Gastroesophageal sphincter (tissue), 4 donors: Measurements from ENCODE around the gene TEX28. TPM values are rescaled to one million over a fixed set of nuclear protein-coding genes. Genes with fewer than 3 reads are reported as not detected.

ENCODE experiments used
- ATAC-seq: fragments of 150-250 bp; one replicate; pipeline ENCODE4 v1.9.1; 2016; ENCODE audit warnings: mild to moderate bottlenecking, moderate library complexity
- H3K27ac ChIP-seq, 4 donors: fragments of 200-600 bp; sonication (generic) in 3 of 4; 1 replicate in 3 of 4; 2 replicates in 1 of 4; pipeline ENCODE4 v1.5.1; 2016 to 2019
- H3K27me3 ChIP-seq: fragments of 200-600 bp; sonication (generic); one replicate; pipeline ENCODE4 v1.5.1; 2019
- H3K36me3 ChIP-seq, 2 donors: fragments of 200-600 bp; sonication (generic); one replicate each; pipeline ENCODE4 v1.5.1; 2019; ENCODE audit warnings: control low read depth in 1 of 2
- H3K4me1 ChIP-seq, 3 donors: fragments of 200-600 bp; sonication (generic); 1 replicate in 2 of 3; 2 replicates in 1 of 3; pipeline ENCODE4 v1.5.1; 2016 to 2019; ENCODE audit warnings: control low read depth in 2 of 3
- H3K4me3 ChIP-seq, 2 donors: fragments of 200-600 bp; sonication (generic); one replicate each; pipeline ENCODE4 v1.5.1; 2019; ENCODE audit warnings: mild to moderate bottlenecking in 1 of 2, moderate library complexity in 1 of 2
- H3K9me3 ChIP-seq, 3 donors: fragments of 200-600 bp; sonication (generic); one replicate each; pipeline ENCODE4 v1.5.1; 2017 to 2019; ENCODE audit warnings: control low read depth in 2 of 3
- EP300 ChIP-seq: sonication (generic); formaldehyde crosslinking; IDR thresholded peaks from one replicate; pipeline ENCODE4 v1.6.1; 2017; ENCODE audit warnings: antibody characterized with exemption, mild to moderate bottlenecking
- POLR2A ChIP-seq, 2 donors: fragments of 450-650 bp; IDR thresholded peaks; one replicate each; pipeline ENCODE4 v1.6.1; 2017; ENCODE audit warnings: antibody characterized with exemption in 2 of 2, mild to moderate bottlenecking in 2 of 2, moderate library complexity in 1 of 2
- POLR2AphosphoS5 ChIP-seq: sonication (generic); formaldehyde crosslinking; IDR thresholded peaks from one replicate; pipeline ENCODE4 v1.6.1; 2017; ENCODE audit warnings: antibody characterized with exemption
- WGBS, 2 donors: methylation state at CpG; one replicate each; pipeline ENCODE4 v1.1.5; 2018; ENCODE audit warnings: low coverage in 1 of 2; 5-methylcytosine and 5-hydroxymethylcytosine counted together
- total RNA-seq, 4 donors: library from RNA; depleted of rRNA; stranded (reverse); fragments of >200 nt; gene quantifications; one replicate each; pipeline ENCODE4 v1.1.0, GENCODE V29; 2016
- TF ChIP-seq, protein P1 (sequence below), 4 experiments: fragments of 200-600 bp in 2 of 4; fragments of 450-650 bp in 2 of 4; sonication (generic) in 1 of 4; IDR thresholded peaks; one replicate each; pipeline ENCODE4 v1.5.1; 2017 to 2019; ENCODE audit warnings: antibody characterized with exemption in 4 of 4, mild to moderate bottlenecking in 2 of 4, moderate library complexity in 2 of 4

TEX28 gene
- total RNA-seq, 4 donors from 2014 or later, result not detected

DNA sequence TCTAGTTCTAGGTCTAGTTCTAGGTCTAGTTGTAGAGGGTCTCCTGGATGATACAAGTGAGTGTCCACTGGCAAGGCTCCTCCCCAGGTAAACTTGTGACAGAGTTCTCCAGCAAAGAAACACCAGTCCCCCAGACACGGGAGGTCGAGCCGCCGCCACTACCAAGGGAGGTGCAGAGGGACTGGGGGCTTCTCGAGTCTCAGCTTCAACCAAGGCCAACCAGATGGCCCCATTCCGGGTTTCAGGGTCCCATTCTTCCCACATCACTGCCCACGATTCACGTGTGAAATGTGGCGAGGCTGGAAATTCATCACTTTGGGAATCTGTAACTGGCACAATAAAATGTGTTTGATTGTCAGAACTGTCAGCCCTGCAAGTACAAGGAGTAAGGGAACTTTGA, 38.2 kb upstream of the TEX28 start:
- H3K4me3 ChIP-seq, result no peak overlapping the region
- no peak for ATAC-seq
- no CpG with 5 or more reads among the region's 9 CpGs for WGBS, 2 donors
- no peaks in the 10 kb centered on the region for H3K27me3 ChIP-seq
- no peaks in the 10 kb centered on the region for H3K36me3 ChIP-seq
- H3K4me1 ChIP-seq, result no peaks in the 10 kb centered on the region
- no peak overlapping the region for H3K27ac ChIP-seq
- no peaks in the 10 kb centered on the region for H3K9me3 ChIP-seq
- TF ChIP-seq POLR2AphosphoS5, result no peak
- TF ChIP-seq EP300, result no peak
- no peak for TF ChIP-seq POLR2A (IDR thresholded peaks at IDR 0.05)
- TF ChIP-seq, protein P1, sequence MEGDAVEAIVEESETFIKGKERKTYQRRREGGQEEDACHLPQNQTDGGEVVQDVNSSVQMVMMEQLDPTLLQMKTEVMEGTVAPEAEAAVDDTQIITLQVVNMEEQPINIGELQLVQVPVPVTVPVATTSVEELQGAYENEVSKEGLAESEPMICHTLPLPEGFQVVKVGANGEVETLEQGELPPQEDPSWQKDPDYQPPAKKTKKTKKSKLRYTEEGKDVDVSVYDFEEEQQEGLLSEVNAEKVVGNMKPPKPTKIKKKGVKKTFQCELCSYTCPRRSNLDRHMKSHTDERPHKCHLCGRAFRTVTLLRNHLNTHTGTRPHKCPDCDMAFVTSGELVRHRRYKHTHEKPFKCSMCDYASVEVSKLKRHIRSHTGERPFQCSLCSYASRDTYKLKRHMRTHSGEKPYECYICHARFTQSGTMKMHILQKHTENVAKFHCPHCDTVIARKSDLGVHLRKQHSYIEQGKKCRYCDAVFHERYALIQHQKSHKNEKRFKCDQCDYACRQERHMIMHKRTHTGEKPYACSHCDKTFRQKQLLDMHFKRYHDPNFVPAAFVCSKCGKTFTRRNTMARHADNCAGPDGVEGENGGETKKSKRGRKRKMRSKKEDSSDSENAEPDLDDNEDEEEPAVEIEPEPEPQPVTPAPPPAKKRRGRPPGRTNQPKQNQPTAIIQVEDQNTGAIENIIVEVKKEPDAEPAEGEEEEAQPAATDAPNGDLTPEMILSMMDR (IDR thresholded peaks at IDR 0.05), result no peak

DNA sequence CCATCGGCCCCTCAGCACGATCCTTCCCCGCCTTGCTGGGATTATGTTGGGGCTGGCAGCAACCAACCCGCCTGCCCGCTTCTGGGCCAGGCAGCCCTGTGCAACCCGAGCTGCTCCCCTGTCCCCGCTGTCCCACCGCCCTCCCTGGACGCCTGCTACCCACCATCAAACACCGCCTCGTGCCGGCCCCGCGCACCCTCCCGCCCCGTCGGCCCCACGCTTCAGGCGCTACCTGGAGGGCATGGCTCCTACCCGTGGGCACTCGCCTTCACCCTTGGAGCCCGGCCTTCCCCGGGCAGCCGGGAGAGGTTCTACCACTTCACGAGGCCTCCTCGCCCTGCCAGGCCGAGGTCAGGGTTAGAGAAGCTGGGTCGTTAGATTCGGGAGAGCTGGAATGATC, 37.6 kb upstream of the TEX28 start:
- ATAC-seq, result no peak
- Histone ChIP-seq H3K27me3 (no peaks in the 10 kb centered on the region), H3K4me1 (no peaks in the 10 kb centered on the region), H3K36me3 (no peaks in the 10 kb centered on the region), H3K9me3 (no peaks in the 10 kb centered on the region), H3K27ac (no peak overlapping the region), H3K4me3 (no peak overlapping the region)
- WGBS, 2 donors, result no CpG with 5 or more reads among the region's 29 CpGs
- TF ChIP-seq POLR2A (IDR thresholded peaks at IDR 0.05), result no peak
- TF ChIP-seq POLR2AphosphoS5, result no peak
- TF ChIP-seq, protein P1 (IDR thresholded peaks at IDR 0.05), result no peak
- TF ChIP-seq EP300, result no peak

DNA sequence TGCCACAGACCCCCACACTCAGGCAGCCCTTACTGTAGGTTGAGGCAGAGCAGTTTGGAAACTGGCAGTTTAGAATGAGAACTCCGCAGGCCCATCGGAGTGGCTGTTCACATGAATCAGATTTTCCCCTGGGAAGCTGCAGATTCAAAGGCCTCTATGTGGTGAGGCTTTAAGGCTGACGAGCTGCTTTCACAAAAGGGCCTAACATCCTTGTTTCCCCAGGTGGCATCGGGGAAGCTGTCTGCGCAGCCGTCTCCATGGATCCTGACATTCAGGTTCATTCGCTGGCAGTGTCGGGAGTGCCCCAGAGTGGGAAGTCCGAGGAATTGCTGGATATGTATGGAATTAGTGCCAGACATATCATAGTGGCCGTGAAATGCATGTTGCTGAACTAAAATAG, 34.4 kb upstream of the TEX28 start:
- Histone ChIP-seq H3K4me1 (no peaks in the 10 kb centered on the region), H3K9me3 (no peaks in the 10 kb centered on the region), H3K27ac (no peak overlapping the region), H3K27me3 (no peaks in the 10 kb centered on the region), H3K4me3 (no peak overlapping the region), H3K36me3 (no peaks in the 10 kb centered on the region)
- WGBS, 2 donors, result 50 to 87% methylated on average over 1 to 4 of the region's 10 CpGs
- TF ChIP-seq POLR2AphosphoS5, result no peak
- TF ChIP-seq EP300, result no peak
- no peak for TF ChIP-seq POLR2A (IDR thresholded peaks at IDR 0.05)
- TF ChIP-seq, protein P1 (IDR thresholded peaks at IDR 0.05), result no peak
- no peak for ATAC-seq

DNA sequence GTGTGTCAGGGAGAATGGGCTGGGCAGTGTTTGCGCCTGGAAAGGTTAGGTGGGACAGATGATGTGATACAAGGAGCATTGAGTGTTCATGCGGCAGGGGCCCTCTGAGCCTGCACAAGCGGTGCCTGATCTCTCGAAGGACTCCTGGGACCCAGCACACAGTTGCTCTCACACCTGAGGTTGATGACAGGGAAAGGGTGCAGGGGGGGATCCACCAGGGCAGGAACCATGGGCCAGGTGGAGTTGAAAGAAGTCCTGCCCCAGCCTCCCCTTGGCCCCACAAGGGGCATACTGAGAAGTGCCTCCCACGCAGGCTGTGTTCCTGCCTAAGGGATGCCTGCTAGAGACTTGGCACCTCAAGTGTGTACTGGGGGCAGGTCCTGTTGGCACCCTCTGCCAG, 33.7 kb upstream of the TEX28 start:
- WGBS, 2 donors, result 78 to 100% methylated on average over 3 to 4 of the region's 5 CpGs

More for the DNA sequence above, 33.7 kb upstream of the TEX28 start:
- no peaks in the 10 kb centered on the region for H3K36me3 ChIP-seq
- H3K27ac ChIP-seq, result no peak overlapping the region
- no peaks in the 10 kb centered on the region for H3K27me3 ChIP-seq
- ATAC-seq, result no peak
- H3K9me3 ChIP-seq, result no peaks in the 10 kb centered on the region
- no peak overlapping the region for H3K4me3 ChIP-seq
- TF ChIP-seq POLR2AphosphoS5, result no peak
- TF ChIP-seq, protein P1 (IDR thresholded peaks at IDR 0.05), result no peak
- no peak for TF ChIP-seq POLR2A (IDR thresholded peaks at IDR 0.05)
- TF ChIP-seq EP300, result no peak
- H3K4me1 ChIP-seq, result no peaks in the 10 kb centered on the region
